IMR-90 (cell line): ENCODE data around the gene PRSS56. TPM values are rescaled to one million over a fixed set of nuclear protein-coding genes. Genes with fewer than 3 reads are reported as not detected.

Experiments used
- ATAC-seq: fragments of 200-7000 bp; cut with Tn5 transposase; 2 replicates; pipeline ENCODE4 v1.9.1; 2020; ENCODE audit warnings: low read depth, mild to moderate bottlenecking, moderate library complexity
- BruUV-seq: library from RNA; stranded (reverse); fragments of 400-500 nt; replicated peaks from 2 replicates; lab custom pipeline; 2021; lab: Mats Ljungman, UMichigan
- CTCF ChIA-PET: fragments of 300-600 bp; formaldehyde crosslinking; extraction: SDS; loops from one replicate; lab custom pipeline; 2021; ENCODE audit warnings: antibody characterized with exemption; lab: Yijun Ruan, JAX
- POLR2A ChIA-PET: fragments of 300-600 bp; sonication (Branson Sonifier 250); formaldehyde crosslinking; loops from one replicate; lab custom pipeline; 2022; ENCODE audit warnings: antibody characterized with exemption; ENCODE audit not compliant: unreplicated experiment; lab: Charles Lee
- DNase-seq: peaks from one replicate; pipeline ENCODE4 v3.0.0; 2013
- H2AFZ ChIP-seq: replicated peaks from 2 replicates; pipeline ENCODE3; 2013; ENCODE audit warnings: low read length, mild to moderate bottlenecking; ENCODE audit not compliant: poor library complexity
- H2AK5ac ChIP-seq: 2 replicates; pipeline ENCODE4 v1.6.1; 2013; ENCODE audit warnings: low read depth, low read length, inconsistent platforms
- H2AK9ac ChIP-seq: replicated peaks from 2 replicates; pipeline ENCODE3; 2013; ENCODE audit warnings: mild to moderate bottlenecking, low read depth, low read length, moderate library complexity; ENCODE audit not compliant: poor library complexity
- H2BK120ac ChIP-seq: 2 replicates; pipeline ENCODE4 v1.6.1; 2013; ENCODE audit warnings: low read depth, low read length, inconsistent platforms
- H2BK15ac ChIP-seq: 3 replicates; pipeline ENCODE4 v1.6.1; 2013; ENCODE audit warnings: low read depth, low read length, inconsistent platforms
- H2BK20ac ChIP-seq: 2 replicates; pipeline ENCODE4 v1.6.1; 2013; ENCODE audit warnings: low read depth, mild to moderate bottlenecking, inconsistent platforms, low read length, moderate library complexity
- H2BK5ac ChIP-seq: 2 replicates; pipeline ENCODE4 v1.6.1; 2013; ENCODE audit warnings: mild to moderate bottlenecking, low read depth, low read length, inconsistent platforms; ENCODE audit not compliant: poor library complexity, severe bottlenecking
- H3K14ac ChIP-seq: replicated peaks from 2 replicates; pipeline ENCODE4 v1.6.1; 2013; ENCODE audit warnings: low read depth, low read length, inconsistent platforms
- H3K18ac ChIP-seq: 2 replicates; pipeline ENCODE4 v1.6.1; 2013; ENCODE audit warnings: low read depth, low read length, control low read depth
- H3K23ac ChIP-seq: 2 replicates; pipeline ENCODE4 v1.6.1; 2013; ENCODE audit warnings: low read depth, low read length, inconsistent platforms
- H3K27ac ChIP-seq: 2 replicates; pipeline ENCODE4 v1.5.1; 2013; ENCODE audit warnings: mild to moderate bottlenecking, control low read depth, low read length; ENCODE audit not compliant: insufficient read depth
- H3K27me3 ChIP-seq: 2 replicates; pipeline ENCODE4 v1.6.1; 2013; ENCODE audit warnings: low read length; ENCODE audit not compliant: control insufficient read depth, insufficient read depth
- H3K36me3 ChIP-seq: 2 replicates; pipeline ENCODE4 v1.6.1; 2013; ENCODE audit warnings: low read length, mixed read lengths; ENCODE audit not compliant: control insufficient read depth, insufficient read depth
- H3K4ac ChIP-seq: 2 replicates; pipeline ENCODE4 v1.6.1; 2013; ENCODE audit warnings: low read depth, low read length, inconsistent platforms
- H3K4me1 ChIP-seq: 2 replicates; pipeline ENCODE4 v1.6.1; 2013; ENCODE audit warnings: low read length, mixed read lengths; ENCODE audit not compliant: control insufficient read depth, insufficient read depth
- H3K4me2 ChIP-seq: 2 replicates; pipeline ENCODE4 v1.6.1; 2013; ENCODE audit warnings: low read depth, mild to moderate bottlenecking, control low read depth, low read length, moderate library complexity
- H3K4me3 ChIP-seq: 2 replicates; pipeline ENCODE4 v1.5.1; 2013; ENCODE audit warnings: low read depth, mild to moderate bottlenecking, control low read depth, low read length, moderate library complexity; ENCODE audit not compliant: insufficient read depth
- H3K56ac ChIP-seq: 2 replicates; pipeline ENCODE4 v1.6.1; 2013; ENCODE audit warnings: low read length, inconsistent platforms; ENCODE audit not compliant: insufficient read depth; ENCODE audit errors: extremely low read depth
- H3K79me1 ChIP-seq, 2 experiments: 2 replicates each; pipeline ENCODE4 v1.6.1; 2013; ENCODE audit warnings: low read length in 2 of 2, inconsistent platforms in 1 of 2, low read depth in 1 of 2
- H3K9ac ChIP-seq: 2 replicates; pipeline ENCODE4 v1.6.1; 2013; ENCODE audit warnings: low read depth, low read length, control low read depth
- H3K9me1 ChIP-seq: 2 replicates; pipeline ENCODE4 v1.6.1; 2013; ENCODE audit warnings: low read length, inconsistent platforms; ENCODE audit not compliant: insufficient read depth
- H3K9me3 ChIP-seq: 2 replicates; pipeline ENCODE4 v1.6.1; 2013; ENCODE audit warnings: low read length; ENCODE audit not compliant: control insufficient read depth, insufficient read depth
- H4K20me1 ChIP-seq: 2 replicates; pipeline ENCODE4 v1.6.1; 2013; ENCODE audit warnings: low read length, inconsistent platforms; ENCODE audit not compliant: insufficient read depth
- H4K5ac ChIP-seq: 2 replicates; pipeline ENCODE4 v1.6.1; 2013; ENCODE audit warnings: mild to moderate bottlenecking, low read depth, low read length, control low read depth
- H4K8ac ChIP-seq, 2 experiments: 2 replicates each; pipeline ENCODE4 v1.6.1; 2013; ENCODE audit warnings: low read depth in 2 of 2, low read length in 2 of 2, control low read depth in 1 of 2, inconsistent platforms in 1 of 2
- H4K91ac ChIP-seq: 2 replicates; pipeline ENCODE4 v1.6.1; 2013; ENCODE audit warnings: low read depth, low read length, inconsistent platforms; ENCODE audit not compliant: insufficient read depth
- BHLHE40 ChIP-seq: fragments of 150-350 bp; IDR thresholded peaks from 2 replicates; pipeline ENCODE4 v1.6.1; 2016; ENCODE audit warnings: mild to moderate bottlenecking, low read depth, low read length
- CHD1 ChIP-seq: IDR thresholded peaks from 2 replicates; pipeline ENCODE4 v1.6.1; 2012; ENCODE audit warnings: low read depth, low read length, improper control_type of control experiment
- CTCF ChIP-seq: conservative IDR thresholded peaks from 2 replicates; pipeline ENCODE4 v1.5.1; 2012; ENCODE audit warnings: mild to moderate bottlenecking, low read depth, low read length, improper control_type of control experiment
- ELK1 ChIP-seq: fragments of 150-350 bp; IDR thresholded peaks from 2 replicates; pipeline ENCODE4 v1.6.1; 2016; ENCODE audit warnings: low read depth, mild to moderate bottlenecking, low read length, moderate library complexity, borderline replicate concordance
- NFE2L2 ChIP-seq: fragments of 150-350 bp; IDR thresholded peaks from 2 replicates; pipeline ENCODE4 v1.6.1; 2016; ENCODE audit warnings: low read depth, mild to moderate bottlenecking, low read length
- RAD21 ChIP-seq: IDR thresholded peaks from 2 replicates; pipeline ENCODE4 v1.6.1; 2012; ENCODE audit warnings: low read length, improper control_type of control experiment
- RCOR1 ChIP-seq: IDR thresholded peaks from 2 replicates; pipeline ENCODE4 v1.6.1; 2012; ENCODE audit warnings: mild to moderate bottlenecking, low read length, improper control_type of control experiment; ENCODE audit not compliant: insufficient replicate concordance
- SMC3 ChIP-seq: fragments of 150-350 bp; IDR thresholded peaks from 2 replicates; pipeline ENCODE4 v1.6.1; 2016; ENCODE audit warnings: low read depth, mild to moderate bottlenecking, antibody characterized with exemption, low read length, moderate library complexity
- WGBS, 2 experiments: methylation state at CpG; one replicate each; pipeline versions ENCODE4 v1.1.5 to v1.1.7; 2013; ENCODE audit warnings: missing lambda C conversion rate in 2 of 2; ENCODE audit not compliant: insufficient read length in 1 of 2; ENCODE audit errors: extremely low coverage in 2 of 2; 5-methylcytosine and 5-hydroxymethylcytosine counted together
- dilution Hi-C: fragments of 300-500 bp; cut with HindIII; formaldehyde crosslinking; loops from one replicate; pipeline ENCODE4 v1.14.3; 2018; ENCODE audit warnings: low sequenced_read_pairs; ENCODE audit not compliant: unreplicated experiment
- in situ Hi-C: fragments of 300-500 bp; cut with MboI; formaldehyde crosslinking; loops from 3 replicates; pipeline ENCODE4 v1.14.3; 2019; ENCODE audit warnings: low sequenced_read_pairs, inconsistent platforms, mixed read lengths
- intact Hi-C: fragments of 100-400 bp; cut with micrococcal nuclease; formaldehyde crosslinking; loops from 2 replicates; pipeline ENCODE4 v1.10.0; 2022
- polyA plus RNA-seq, 3 experiments: library from polyadenylated mRNA; depleted of rRNA; stranded (reverse); fragments of >200 nt; gene quantifications; 2 replicates each; pipeline ENCODE4 v1.2.3, GENCODE V29; 2012; ENCODE audit warnings: low replicate concordance in 1 of 3
- total RNA-seq: library from RNA; depleted of rRNA; stranded (reverse); fragments of >200 nt; gene quantifications from 2 replicates; pipeline ENCODE4 v1.2.3, GENCODE V29; 2012

The PRSS56 gene
- total and polyA plus RNA-seq, 2 of the 4 experiments (the other 2 are of a cell fraction), result not detected

GRCh38 chr2:232524771-232525170, 4.6 kb downstream of the PRSS56 start:
- H3K9me3 ChIP-seq, result no peaks in the 10 kb centered on the region
- H4K91ac ChIP-seq, result no peak overlapping the region
- no peak overlapping the region for H4K8ac ChIP-seq
- H3K4ac ChIP-seq, result no peak overlapping the region
- H3K27me3 ChIP-seq, result peaks cover 71% of the 10 kb centered on the region
- no peak overlapping the region for H3K27ac ChIP-seq
- no peaks in the 10 kb centered on the region for H3K79me1 ChIP-seq
- H2BK15ac ChIP-seq, result no peak overlapping the region
- no peak overlapping the region for H2BK120ac ChIP-seq
- ChIA-PET POLR2A (no interaction called here), CTCF (no interaction called here)
- H2BK5ac ChIP-seq, result no peak overlapping the region
- intact Hi-C loops, result no loop called here
- H3K4me1 ChIP-seq, result no peaks in the 10 kb centered on the region
- no peak overlapping the region for H3K4me2 ChIP-seq
- BruUV-seq, result no TSS peak
- H3K18ac ChIP-seq, result no peak overlapping the region
- dilution Hi-C loops, result no loop called here
- no peaks in the 10 kb centered on the region for H4K20me1 ChIP-seq
- no peak overlapping the region for H3K23ac ChIP-seq
- DNase-seq (no peak), ATAC-seq (no peak)
- no peaks in the 10 kb centered on the region for H3K36me3 ChIP-seq
- H4K5ac ChIP-seq, result no peak overlapping the region
- H3K9me1 ChIP-seq, result no peaks in the 10 kb centered on the region
- no peak overlapping the region for H2AK9ac ChIP-seq
- H2BK20ac ChIP-seq, result no peak overlapping the region
- no peak overlapping the region for H2AK5ac ChIP-seq
- WGBS, 2 experiments, result 33% methylated on average over 1 of the region's 6 CpGs; no CpG with 5 or more reads in 1 of the 2 experiments
- in situ Hi-C loops, result no loop called here
- no peak overlapping the region for H3K56ac ChIP-seq
- TF ChIP-seq RCOR1 (no peak), CTCF (no peak), ELK1 (no peak), NFE2L2 (no peak), BHLHE40 (no peak), SMC3 (no peak), RAD21 (no peak), CHD1 (no peak)
- H3K9ac ChIP-seq, result no peak overlapping the region
- no peak overlapping the region for H3K14ac ChIP-seq
- no peak overlapping the region for H3K4me3 ChIP-seq
- H2AFZ ChIP-seq, result no peak overlapping the region
